GM18526 (cell line): Measurements from ENCODE around the gene CENPQ.

Experiments
- POLR2A ChIP-seq: IDR thresholded peaks from 3 replicates; pipeline ENCODE4 v1.6.1; 2011; ENCODE audit not compliant: insufficient read length; ENCODE audit errors: extremely low read depth

CENPQ gene

GRCh38 chr6:49499126-49499525 is 36.0 kb downstream of the CENPQ start:
- TF ChIP-seq POLR2A, result no peak

GRCh38 chr6:49499623-49500022 is 36.5 kb downstream of the CENPQ start, which contains the start of gene GLYATL3:
Gene GLYATL3, plus strand, starts transcription at chr6:49499923. Its CDS starts 12,068 bp downstream, at chr6:49511991.
- no peak for TF ChIP-seq POLR2A

DNA sequence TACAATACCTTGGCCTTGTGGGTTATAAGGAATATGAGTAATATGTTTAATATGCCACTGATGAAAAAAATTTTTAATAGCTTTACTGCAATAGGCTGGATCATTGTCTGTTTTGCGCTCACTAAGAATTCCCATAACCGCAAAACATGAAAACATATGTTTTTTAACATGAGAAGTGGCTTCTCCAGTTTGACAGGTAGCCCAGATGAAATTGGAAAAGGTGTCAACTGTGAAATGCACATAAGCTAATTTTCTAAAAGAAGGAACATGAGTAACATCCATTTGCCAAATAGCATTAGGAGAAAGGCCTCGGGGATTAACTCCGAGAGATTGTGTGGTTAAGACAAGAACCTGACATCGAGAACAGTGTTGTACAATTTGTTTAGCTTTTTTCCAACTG is 41.5 kb downstream of the CENPQ start:
- TF ChIP-seq POLR2A, result no peak

GRCh38 chr6:49506569-49507111 is 43.5 kb downstream of the CENPQ start:
- no peak for TF ChIP-seq POLR2A

- no peak for TF ChIP-seq POLR2A
Observed at GRCh38 chr6:49509342-49509741, 46.2 kb downstream of the CENPQ start.

- TF ChIP-seq POLR2A, result no peak
Observed at GRCh38 chr6:49513153-49513989, 50.2 kb downstream of the CENPQ start.

DNA sequence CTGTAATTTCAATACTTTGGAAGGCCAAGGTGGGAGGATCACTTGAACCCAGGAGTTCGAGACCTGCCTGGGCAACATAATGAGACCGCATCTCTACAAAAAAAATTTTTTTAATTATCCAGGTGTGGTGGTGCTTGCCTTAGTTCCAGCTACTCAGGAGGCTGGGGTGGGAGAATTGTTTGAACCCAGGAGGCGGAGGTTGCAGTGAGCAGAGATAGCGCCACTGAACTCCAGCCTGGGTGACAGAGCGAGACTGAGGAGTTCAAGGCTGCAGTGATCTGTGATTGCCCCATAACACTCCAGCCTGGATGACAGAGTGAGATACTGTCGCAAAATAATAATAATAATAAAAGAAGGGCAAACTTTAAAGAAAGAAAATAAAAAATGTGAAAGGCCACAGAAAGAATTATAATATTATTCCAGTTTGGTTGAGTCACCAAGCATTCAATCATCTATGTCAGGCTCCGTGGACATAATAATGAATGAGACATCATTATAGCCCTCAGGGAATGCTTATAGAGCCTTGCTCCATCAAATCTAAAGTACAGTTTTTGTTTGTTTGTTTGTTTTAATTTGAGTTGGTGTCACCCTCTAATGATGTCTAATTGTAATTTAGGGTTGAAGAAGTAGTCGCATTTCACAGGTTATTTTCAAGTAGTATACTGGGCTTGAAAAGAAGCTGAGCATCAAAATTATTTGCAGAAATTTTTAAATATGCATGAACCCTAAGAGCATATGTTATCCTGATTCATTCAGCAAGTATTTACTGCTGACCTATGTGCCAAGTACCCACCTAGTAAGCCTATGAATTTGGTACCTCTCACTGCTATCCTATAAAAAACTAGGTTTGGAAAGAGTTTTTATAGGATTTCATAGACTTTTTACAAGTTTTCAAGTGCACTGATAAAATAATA is 51.7 kb downstream of the CENPQ start:
- no peak for TF ChIP-seq POLR2A

DNA sequence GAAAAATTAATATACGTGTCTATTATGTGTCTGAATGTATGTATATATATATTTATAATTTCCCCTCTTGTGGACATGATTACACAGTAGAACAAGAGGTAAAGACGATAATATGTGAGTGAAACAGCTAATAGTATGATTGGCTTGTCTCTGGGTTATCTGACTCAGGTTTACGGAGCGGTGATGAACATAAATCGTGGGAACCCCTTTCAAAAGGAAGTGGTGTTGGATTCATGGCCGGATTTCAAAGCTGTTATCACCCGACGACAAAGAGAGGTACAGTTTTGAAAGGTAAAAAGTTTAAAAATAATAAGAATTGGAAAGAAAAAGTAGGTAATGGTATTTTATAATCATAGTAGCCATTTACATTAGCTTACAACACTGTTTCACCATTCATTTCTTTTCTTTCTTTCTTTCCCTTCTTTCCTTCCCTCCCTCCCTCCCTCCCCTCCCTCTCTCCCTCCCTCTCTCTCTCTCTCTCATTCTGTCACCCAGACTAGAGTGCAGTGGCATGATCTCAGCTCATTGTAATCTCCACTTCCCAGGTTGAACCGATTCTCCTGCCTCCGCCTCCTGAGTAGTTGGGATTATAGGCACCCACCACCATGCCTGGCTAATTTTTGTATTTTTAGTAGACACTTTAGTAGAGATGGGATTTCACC is 52.4 kb downstream of the CENPQ start:
- TF ChIP-seq POLR2A, result no peak

- TF ChIP-seq POLR2A, result no peak
Observed at GRCh38 chr6:49516147-49516505, 53.0 kb downstream of the CENPQ start.

DNA sequence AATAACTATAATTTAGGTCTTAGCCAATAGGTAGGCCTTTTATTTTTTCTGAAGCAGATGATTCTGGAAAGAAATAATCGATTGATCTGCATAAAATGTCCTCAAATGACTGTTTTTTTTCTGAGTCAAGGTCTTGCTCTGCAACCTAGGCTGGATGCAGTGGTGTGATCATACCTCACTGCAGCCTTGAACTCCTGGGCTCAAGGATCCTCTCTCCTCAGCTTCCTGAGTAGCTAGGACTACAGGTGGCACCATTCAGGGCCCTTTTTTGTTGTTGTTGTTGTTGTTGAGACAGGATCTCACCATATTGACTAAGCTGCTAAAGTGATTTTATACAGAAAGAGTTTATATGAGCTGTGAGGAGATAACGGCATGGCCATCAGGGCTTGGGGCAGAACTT is 54.7 kb downstream of the CENPQ start:
- TF ChIP-seq POLR2A, result no peak

DNA sequence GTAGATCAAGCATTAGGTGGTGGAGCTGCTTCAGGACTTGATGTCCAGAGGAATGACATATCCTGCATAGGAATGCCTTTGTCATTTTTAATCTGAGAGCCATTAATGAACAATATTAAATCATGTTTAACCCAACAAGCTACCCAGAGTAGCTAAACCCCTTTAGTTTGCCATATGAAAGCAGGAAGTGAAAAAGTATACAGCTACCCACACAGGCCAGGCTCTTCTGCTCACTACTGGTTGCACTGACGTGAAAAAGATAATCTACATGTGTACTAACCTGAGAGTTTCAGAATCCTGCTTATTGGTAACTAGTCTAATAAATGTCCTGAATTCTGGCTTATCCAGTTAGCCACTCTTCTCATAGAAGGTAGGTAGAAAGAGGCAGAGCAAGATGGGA is 56.5 kb downstream of the CENPQ start:
- TF ChIP-seq POLR2A, result no peak

DNA sequence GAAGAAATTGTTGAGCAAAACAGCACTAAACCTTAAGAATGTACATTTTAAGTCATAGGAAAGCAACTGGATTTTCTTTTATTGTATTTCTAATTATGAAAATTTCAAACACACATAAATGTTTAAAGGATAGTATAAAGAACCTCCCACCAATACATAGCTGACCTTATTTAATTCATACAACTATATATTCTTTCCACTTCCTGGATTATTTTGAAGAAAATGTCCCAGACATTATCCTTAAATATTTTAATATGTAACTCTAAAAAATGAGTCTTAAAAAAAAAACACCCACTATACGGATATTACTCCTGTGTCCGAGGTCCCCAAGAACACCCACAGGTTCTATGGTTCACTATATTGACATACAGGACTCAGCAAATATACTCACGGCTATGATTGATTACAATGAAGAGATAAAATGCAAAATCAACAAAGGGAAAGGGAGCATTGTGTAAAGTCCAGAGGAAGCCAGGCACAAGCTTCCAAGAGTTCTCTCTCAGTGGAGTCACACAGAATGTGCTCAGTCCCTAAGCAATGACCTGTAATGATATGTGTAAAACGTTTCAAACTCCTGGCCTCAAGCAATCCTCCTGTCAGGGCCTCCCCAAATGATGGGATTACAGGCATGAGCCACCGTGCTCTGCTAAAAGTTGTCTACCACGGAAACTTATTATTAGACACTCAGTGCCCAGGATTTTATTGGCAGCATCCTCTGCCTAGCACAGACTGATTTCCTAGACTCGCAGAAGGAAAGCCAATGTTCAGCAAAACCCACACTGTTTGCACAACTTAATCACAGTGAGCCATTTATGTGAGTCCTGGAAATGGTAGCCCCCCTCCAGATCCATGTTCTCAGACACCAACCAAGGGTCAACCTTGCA is 59.8 kb downstream of the CENPQ start:
- TF ChIP-seq POLR2A, result no peak

- no peak for TF ChIP-seq POLR2A
Observed at GRCh38 chr6:49523901-49524300, 60.7 kb downstream of the CENPQ start.

GRCh38 chr6:49524541-49524940 is 61.4 kb downstream of the CENPQ start:
- TF ChIP-seq POLR2A, result no peak
